22Rv1 (cell line): ENCODE results near the gene TMEM236.

Experiments used
- ZFX ChIP-seq: fragments of 450-650 bp; IDR thresholded peaks from 2 replicates; pipeline ENCODE4 v1.6.1; 2017; ENCODE audit warnings: antibody characterized with exemption, borderline replicate concordance
- TF ChIP-seq, protein P1 (sequence below): fragments of 450-650 bp; IDR thresholded peaks from 2 replicates; pipeline ENCODE4 v1.5.1; 2017; ENCODE audit warnings: mild to moderate bottlenecking

DNA sequence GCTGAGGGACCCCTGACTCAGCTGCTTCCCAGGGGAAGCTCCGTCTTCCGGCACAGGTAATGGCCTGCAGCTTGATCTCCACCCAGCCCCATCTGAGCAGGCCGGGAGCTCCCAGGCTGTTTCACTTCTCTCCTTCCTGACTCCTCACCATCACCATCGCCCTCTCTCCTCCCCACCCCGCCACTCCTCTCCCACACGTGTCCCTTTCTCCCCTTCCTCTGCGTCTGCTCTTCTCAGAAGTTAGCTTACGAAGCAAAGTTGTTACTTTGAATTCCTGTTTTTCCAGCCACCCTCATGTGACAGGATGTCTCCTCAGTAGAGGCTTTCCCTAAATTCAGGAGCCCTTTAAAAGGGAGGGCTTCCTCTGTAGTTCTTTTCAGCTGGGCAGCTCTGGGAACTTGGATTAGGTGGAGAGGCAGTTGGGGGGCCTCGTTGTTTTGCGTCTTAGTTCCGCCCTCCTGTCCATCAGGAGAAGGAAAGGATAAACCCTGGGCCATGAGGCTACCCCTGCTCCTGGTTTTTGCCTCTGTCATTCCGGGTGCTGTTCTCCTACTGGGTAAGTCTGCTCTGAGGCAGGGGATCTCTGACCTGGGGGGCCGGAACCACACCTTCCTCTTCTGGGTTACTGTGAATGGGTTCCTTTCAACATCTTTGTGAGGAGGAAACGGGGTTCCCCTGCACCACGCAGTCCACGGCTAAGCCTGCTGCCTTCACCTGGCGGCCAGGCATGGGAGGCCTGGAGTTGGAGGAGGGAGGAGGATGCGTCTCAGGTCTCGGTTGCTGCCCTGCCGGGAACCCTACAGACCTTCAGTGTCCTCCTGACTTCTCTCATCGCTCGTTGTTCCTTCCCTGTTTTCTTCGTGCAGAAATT is 57.2 kb downstream of the TMEM236 start, which contains the start of gene MRC1:
- TF ChIP-seq, protein P1, sequence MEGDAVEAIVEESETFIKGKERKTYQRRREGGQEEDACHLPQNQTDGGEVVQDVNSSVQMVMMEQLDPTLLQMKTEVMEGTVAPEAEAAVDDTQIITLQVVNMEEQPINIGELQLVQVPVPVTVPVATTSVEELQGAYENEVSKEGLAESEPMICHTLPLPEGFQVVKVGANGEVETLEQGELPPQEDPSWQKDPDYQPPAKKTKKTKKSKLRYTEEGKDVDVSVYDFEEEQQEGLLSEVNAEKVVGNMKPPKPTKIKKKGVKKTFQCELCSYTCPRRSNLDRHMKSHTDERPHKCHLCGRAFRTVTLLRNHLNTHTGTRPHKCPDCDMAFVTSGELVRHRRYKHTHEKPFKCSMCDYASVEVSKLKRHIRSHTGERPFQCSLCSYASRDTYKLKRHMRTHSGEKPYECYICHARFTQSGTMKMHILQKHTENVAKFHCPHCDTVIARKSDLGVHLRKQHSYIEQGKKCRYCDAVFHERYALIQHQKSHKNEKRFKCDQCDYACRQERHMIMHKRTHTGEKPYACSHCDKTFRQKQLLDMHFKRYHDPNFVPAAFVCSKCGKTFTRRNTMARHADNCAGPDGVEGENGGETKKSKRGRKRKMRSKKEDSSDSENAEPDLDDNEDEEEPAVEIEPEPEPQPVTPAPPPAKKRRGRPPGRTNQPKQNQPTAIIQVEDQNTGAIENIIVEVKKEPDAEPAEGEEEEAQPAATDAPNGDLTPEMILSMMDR, result no peak
- TF ChIP-seq ZFX, result no peak
